Pancreas (tissue), 10 donors: ENCODE results near the gene DEFB129. TPM values are rescaled to one million over a fixed set of nuclear protein-coding genes. Genes with fewer than 3 reads are reported as not detected.

ENCODE experiments used
- ATAC-seq, 4 donors: fragments of 200-7000 bp; cut with Tn5 transposase; one replicate each; pipeline versions ENCODE4 v1.8.0 to v1.9.1; 2020; ENCODE audit warnings: mild to moderate bottlenecking in 4 of 4, moderate library complexity in 4 of 4
- DNase-seq, 6 donors: peaks; one replicate each; pipeline ENCODE4 v3.0.0-alpha.2; 2020
- FAIRE-seq: peaks from 2 replicates; lab custom pipeline; 2012; peaks lifted over from hg19 to GRCh38; lab: Jason Lieb, UNC
- H3K27ac ChIP-seq, 4 donors: fragments of 200-600 bp; sonication (generic); 1 replicate in 3 of 4; 2 replicates in 1 of 4; pipeline versions ENCODE4 v1.5.0 to v1.8.0; 2020
- H3K27me3 ChIP-seq, 4 donors: fragments of 200-600 bp; one replicate each; pipeline ENCODE4 v1.8.0; 2021
- H3K36me3 ChIP-seq, 3 donors: fragments of 200-600 bp; sonication (generic) in 1 of 3; one replicate each; pipeline versions ENCODE4 v1.5.0 to v1.8.0; 2020 to 2021
- H3K4me1 ChIP-seq, 3 donors: fragments of 200-600 bp; one replicate each; pipeline ENCODE4 v1.8.0; 2021
- H3K4me3 ChIP-seq, 4 donors: fragments of 200-600 bp; sonication (generic) in 2 of 4; one replicate each; pipeline versions ENCODE4 v1.5.0 to v1.8.0; 2020 to 2021
- H3K9me3 ChIP-seq, 4 donors: fragments of 200-600 bp; one replicate each; pipeline ENCODE4 v1.8.0; 2021
- CTCF ChIP-seq, 4 donors: fragments of 200-600 bp; sonication (generic) in 3 of 4; IDR thresholded peaks; one replicate each; pipeline versions ENCODE4 v1.5.0 to v1.8.0; 2021; ENCODE audit warnings: antibody characterized with exemption in 4 of 4
- WGBS, 2 donors: extraction: QIAGEN DNeasy Blood & Tissue Kit; methylation state at CpG; one replicate each; pipeline ENCODE4 v1.1.7; 2013; 5-methylcytosine and 5-hydroxymethylcytosine counted together
- intact Hi-C, 3 donors: fragments of 100-400 bp; cut with DNase I; formaldehyde crosslinking; loops; one replicate each; pipeline versions ENCODE4 v1.11.1 to v1.14.2; 2022
- polyA plus RNA-seq, 2 donors: library from polyadenylated mRNA; stranded (reverse); fragments of 200-250 nt; gene quantifications; one replicate each; pipeline ENCODE4 v1.2.3, GENCODE V29; 2013
- total RNA-seq, 6 donors: library from RNA; stranded (reverse); fragmentation: NEBNext Ultra II Directional in 4 of 6; extraction: Animal tissue kit (Norgen Biotek cat#: 25700) in 4 of 6; gene quantifications; one replicate each; pipeline versions ENCODE4 v1.2.1 to v1.2.4, GENCODE V29; 2021 to 2023
- donor health status: healthy with polysubstance abuse.
- donor health status: DM: no; HTN: no; CAD: no; lungs with moderate emphysema.
- donor health status: DM: no; HTN: no; CAD: no.
- donor health status: control.
- donor health status: control.
- donor health status: Bipolar disorder and iron deficiency.
- donor health status: DM: yes; HTN: yes; CAD: no.
- donor health status: DM: no; HTN: no; CAD: no.
- donor health status: DM: no; HTN: no; CAD: no.
- donor health status: DM: yes; HTN: yes; CAD: no.

Gene DEFB129
- total and polyA plus RNA-seq, 8 donors, result not detected

- DNase-seq (peak; percentile 74 to 95 (median 90)), ATAC-seq (peak; percentile 93 to 100 (median 98)), FAIRE-seq (no peak)
- Histone ChIP-seq H3K9me3 (no peaks in the 10 kb centered on the region), H3K36me3 (no peaks in the 10 kb centered on the region), H3K27me3 (no peaks in the 10 kb centered on the region), H3K27ac (no peak overlapping the region), H3K4me3 (peak overlapping the region; percentile 21 to 52 (median 34)), H3K4me1 (peaks cover 0 to 3% (median 0%) of the 10 kb centered on the region in 3 donors)
- 6 to 7% methylated on average over 37 to 43 of the region's 43 CpGs for WGBS, 2 donors
- intact Hi-C loops, result no loop called here
- peak; percentile 94 to 98 (median 96) for TF ChIP-seq CTCF (IDR thresholded peaks at IDR 0.05)
Measured at GRCh38 chr20:266596-267562, 39.8 kb downstream of the DEFB129 start.

GRCh38 chr20:270517-270916 is 43.5 kb downstream of the DEFB129 start:
- H3K4me1 ChIP-seq, result peaks cover 0 to 3% (median 0%) of the 10 kb centered on the region in 3 donors
- ATAC-seq (no peak), FAIRE-seq (no peak), DNase-seq (no peak)
- H3K9me3 ChIP-seq, result no peaks in the 10 kb centered on the region
- intact Hi-C loops, result no loop called here
- no peak for TF ChIP-seq CTCF (IDR thresholded peaks at IDR 0.05)
- no peaks in the 10 kb centered on the region for H3K27me3 ChIP-seq
- H3K4me3 ChIP-seq, result no peak overlapping the region
- H3K36me3 ChIP-seq, result no peaks in the 10 kb centered on the region
- no peak overlapping the region for H3K27ac ChIP-seq
- WGBS, 2 donors, result 76 to 84% methylated on average over 5 of the region's 5 CpGs

DNA sequence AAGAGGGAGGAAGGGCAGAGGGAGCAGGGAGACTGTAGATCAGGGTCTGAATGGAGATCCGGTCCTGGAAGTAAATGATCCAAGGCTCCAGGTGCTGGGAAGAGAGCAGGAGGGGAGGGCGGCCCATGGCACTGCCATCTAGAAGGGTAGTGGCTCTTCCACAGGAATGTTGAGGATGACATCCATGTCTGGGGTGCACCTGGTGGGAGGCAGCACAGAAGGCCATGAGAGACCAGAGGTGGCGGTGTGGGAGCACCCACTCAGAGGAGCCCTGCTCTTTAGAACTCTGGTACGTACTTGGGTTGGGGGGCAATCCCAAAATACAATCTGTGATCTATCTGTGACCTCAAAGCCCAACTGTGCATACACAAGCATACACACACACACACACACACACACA is 44.0 kb downstream of the DEFB129 start:
- Histone ChIP-seq H3K36me3 (no peaks in the 10 kb centered on the region), H3K27me3 (no peaks in the 10 kb centered on the region), H3K9me3 (no peaks in the 10 kb centered on the region), H3K4me1 (peaks cover 0 to 3% (median 0%) of the 10 kb centered on the region in 3 donors), H3K4me3 (no peak overlapping the region), H3K27ac (no peak overlapping the region)
- no peak for FAIRE-seq
- TF ChIP-seq CTCF (IDR thresholded peaks at IDR 0.05), result no peak
- intact Hi-C loops, result no loop called here
- no peak for DNase-seq
- 84 to 94% methylated on average over 4 of the region's 4 CpGs for whole genome bisulfite sequencing, 2 donors
- ATAC-seq, result no peak

DNA sequence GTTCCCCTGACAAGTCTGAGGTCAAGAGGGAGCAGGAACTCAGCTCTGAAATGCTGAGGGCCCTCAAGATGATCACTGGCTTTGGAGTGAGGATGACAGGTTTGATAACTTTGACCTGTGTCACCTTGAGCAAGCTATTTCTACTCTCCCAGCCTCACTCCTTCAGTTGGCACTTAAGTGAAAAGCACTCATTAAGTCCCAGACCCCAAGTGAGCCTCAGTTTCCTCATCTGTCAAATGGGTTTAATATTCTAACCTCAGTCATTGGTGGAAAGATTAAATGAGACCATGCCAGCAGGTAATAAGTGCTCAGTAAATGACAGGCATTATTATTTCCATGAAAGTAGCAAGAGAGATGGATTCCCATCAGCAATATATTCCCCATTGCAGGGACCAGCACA is 44.5 kb downstream of the DEFB129 start:
- H3K4me1 ChIP-seq, result peaks cover 0 to 3% (median 0%) of the 10 kb centered on the region in 3 donors
- no peak overlapping the region for H3K4me3 ChIP-seq
- DNase-seq, result no peak
- H3K9me3 ChIP-seq, result no peaks in the 10 kb centered on the region
- H3K27ac ChIP-seq, result no peak overlapping the region
- TF ChIP-seq CTCF (IDR thresholded peaks at IDR 0.05), result no peak
- no peak for ATAC-seq
- H3K36me3 ChIP-seq, result no peaks in the 10 kb centered on the region
- FAIRE-seq, result no peak
- intact Hi-C loops, result no loop called here
- H3K27me3 ChIP-seq, result no peaks in the 10 kb centered on the region

- Histone ChIP-seq H3K27me3 (no peaks in the 10 kb centered on the region), H3K36me3 (no peaks in the 10 kb centered on the region), H3K4me3 (no peak overlapping the region), H3K4me1 (no peaks in the 10 kb centered on the region), H3K9me3 (no peaks in the 10 kb centered on the region), H3K27ac (no peak overlapping the region)
- no peak for DNase-seq
- ATAC-seq, result no peak
- TF ChIP-seq CTCF (IDR thresholded peaks at IDR 0.05), result no peak
- FAIRE-seq, result no peak
- intact Hi-C loops, result no loop called here
Measured at GRCh38 chr20:272718-273117, 45.7 kb downstream of the DEFB129 start.
